GF-D8 (cell line): ENCODE results near the gene TFF1.

Experiments
- DNase-seq: peaks from one replicate; lab custom pipeline; 2025; lab: John Stamatoyannopoulos, UW

Gene TFF1

DNA sequence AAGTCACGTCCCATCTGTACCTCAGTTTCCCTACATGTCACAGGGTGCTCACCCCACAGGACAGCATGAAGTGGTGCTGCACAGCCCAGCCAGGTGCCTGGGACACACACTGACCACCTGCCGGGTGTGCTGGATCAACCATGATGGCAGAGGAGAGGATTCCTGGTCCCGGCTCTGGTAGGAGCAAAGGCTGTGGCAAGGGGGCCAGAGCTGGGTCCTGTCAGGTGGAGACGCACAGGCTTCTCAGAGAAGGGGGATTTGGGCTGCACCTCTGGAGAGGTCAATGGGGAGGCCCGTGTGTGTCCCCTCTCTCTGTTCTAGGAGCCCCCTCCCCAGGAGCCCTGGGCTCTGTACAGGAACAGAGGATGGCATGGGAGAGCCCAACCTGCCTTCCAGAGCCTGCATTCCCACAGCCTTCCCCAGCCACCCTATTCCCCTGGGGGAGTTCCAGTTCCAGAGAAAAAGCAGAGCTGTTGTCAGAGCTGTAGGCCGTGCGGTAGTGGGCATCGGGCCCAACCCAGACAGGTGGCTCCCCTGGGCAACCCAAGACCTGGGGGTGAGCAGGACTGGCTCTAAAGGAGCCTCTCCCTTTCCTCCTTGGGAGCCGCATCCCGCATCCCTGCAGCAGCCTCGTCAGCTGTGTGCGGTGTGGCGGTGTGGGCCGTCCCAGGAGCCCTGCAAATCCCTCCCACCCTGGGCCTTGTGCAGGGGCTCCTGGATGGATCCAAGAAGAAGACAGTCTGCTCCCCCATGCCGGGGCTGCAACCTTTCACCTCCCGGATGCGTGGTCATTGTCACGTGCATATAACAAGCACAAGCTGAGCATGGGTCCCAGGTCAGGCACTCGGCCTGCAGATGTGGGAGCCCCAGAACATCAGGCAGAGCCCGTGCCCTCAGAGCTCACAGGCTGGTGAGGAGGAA is 48.2 kb downstream of the TFF1 start:
- DNase-seq = no peak

GRCh38 chr21:42317341-42317741 is 49.0 kb downstream of the TFF1 start:
- DNase-seq = no peak

DNA sequence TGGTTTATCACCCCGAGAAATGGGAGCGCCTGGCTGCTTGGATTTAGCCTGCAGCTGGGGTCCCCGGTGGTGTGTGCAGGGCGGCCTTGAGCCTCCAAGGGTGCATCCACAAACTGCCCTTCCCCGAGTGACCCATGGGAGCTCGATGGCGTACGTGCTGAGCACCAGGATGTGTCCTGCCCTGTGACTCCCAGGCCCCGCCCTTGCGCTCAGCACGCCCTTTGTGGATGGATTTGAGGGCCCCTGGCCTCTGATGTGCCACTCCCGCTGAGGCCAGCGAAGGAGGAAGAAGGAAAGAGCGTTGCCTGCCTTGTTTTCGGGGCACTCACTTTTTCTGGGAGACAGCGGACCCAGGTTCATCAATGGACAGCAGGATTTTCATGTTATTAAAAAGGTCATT is 49.4 kb downstream of the TFF1 start:
- DNase-seq = no peak

- DNase-seq = no peak
Measured at GRCh38 chr21:42315296-42315891, 50.9 kb downstream of the TFF1 start, which contains the start of gene TFF3. Gene TFF3, minus strand, starts transcription at chr21:42315409. Its CDS starts 35 bp downstream, at chr21:42315374.

GRCh38 chr21:42314616-42315295 is 51.6 kb downstream of the TFF1 start:
- DNase-seq = no peak

- no peak for DNase-seq
Measured at GRCh38 chr21:42313501-42313969, 52.8 kb downstream of the TFF1 start.

DNA sequence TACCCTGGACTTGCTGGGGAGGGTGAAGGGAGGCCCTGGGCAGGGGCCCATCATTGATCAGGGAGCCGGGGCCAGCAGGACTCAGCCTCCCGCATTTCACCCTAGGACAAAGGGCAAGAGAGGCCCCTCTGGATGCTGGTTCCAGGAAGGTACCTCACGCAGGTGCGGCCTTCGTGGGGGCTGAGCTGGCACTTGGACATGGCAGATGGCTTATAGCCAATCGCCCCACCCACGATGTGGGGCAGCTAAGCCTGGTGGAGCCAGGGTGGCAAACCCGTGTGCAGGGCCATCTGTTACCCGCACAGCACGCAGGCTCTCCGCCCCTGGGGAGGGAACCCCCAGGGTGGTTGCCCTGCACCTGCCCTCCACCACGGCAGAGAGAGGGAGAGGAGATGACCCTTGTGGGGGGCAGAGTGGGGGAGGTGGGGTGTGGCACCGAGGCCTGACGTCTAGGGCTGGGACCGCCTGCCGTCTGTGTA is 53.7 kb downstream of the TFF1 start:
- no peak for DNase-seq
